HG02943 (cell line): ENCODE measurements around the gene CDCP2.

Experiments used
- ATAC-seq: cut with Tn5 transposase; IDR thresholded peaks from one replicate; pipeline ENCODE4 v1.9.1; 2021; ENCODE audit warnings: mild to moderate bottlenecking, low read depth, moderate library complexity; ENCODE audit not compliant: unreplicated experiment

The CDCP2 gene

DNA sequence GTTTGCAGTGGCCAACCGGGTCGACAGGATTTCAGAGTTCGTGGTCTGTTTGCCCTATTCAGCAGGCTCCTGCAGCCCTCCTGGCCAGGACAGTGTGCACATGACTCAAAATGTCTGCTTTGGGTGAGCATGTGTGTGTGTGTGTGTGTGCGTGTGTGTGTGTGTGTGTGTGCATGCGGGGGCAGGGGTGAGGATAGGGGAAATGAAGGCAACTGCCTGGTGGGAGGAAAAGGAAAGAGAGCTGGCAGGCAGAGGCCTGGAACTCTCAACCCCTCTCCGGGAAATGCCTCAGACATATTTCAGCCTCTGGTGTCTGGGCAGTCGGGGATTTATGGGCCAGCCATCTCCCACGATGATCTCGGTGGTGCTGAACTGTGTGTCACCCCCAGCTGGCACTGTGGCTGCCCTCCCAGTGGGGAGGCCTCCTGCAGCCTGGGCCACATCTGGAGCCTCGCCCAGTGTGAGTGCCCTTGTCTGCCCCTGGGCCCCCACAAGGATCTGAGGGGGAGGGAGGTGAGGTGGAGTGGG is 15.2 kb downstream of the CDCP2 start:
- no peak for ATAC-seq

DNA sequence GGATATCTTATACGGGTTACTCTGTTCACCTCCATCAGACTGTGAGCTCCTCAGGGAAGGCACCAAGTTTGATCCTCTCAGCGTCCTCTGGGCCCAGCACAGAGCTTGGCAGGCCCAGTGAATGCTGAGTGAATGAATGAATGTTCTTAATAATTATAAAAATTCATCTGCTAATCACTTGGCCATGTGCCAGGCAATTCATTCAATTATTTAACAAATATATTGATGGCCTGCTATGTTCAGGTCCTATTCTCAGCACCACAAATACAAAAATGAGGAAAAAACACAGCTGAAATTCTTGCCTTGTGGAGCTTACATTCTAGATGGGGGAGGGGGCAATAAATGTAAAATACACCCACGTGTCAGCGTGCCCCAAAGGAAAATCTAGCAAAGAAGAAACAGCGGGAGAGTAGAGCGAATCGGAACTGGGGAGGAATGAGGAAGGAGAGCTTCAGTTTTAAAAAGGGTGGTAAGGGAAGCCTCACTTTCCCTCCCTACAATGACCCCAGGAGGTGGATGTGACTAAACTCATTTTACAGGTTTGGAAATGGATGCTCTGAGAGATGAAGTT is 15.8 kb downstream of the CDCP2 start:
- no peak for ATAC-seq

DNA sequence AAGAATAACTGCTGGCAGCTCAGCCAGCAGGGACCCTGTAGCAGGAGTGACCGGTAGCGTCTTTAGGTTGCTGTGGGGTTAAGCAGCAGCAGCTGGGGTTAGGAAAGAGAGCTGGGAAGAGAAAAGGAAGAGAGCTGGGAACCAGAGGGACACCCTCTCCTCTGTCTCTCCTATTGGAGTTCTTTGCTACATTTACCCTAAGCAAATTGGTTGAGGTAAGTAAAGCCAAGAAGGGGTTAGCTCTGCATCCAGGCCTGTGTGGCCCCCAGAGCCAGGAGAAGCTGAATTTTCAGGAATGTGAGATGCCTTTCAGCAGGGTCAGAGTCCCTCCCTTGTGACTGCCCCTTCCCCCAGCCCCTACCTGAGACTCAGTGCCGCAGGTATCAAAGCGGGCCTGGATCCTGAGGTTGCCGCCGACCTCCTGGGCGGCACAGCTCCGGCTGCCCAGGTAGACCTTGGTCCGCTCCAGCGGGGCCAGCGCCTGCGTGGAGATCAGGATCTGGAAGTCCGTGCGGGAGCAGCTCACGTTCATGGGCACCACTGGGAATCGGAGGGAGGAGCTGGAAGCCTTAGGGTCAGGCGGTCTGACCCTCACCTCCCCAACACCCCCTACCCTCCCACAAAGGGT is 16.4 kb downstream of the CDCP2 start:
- no peak for ATAC-seq

DNA sequence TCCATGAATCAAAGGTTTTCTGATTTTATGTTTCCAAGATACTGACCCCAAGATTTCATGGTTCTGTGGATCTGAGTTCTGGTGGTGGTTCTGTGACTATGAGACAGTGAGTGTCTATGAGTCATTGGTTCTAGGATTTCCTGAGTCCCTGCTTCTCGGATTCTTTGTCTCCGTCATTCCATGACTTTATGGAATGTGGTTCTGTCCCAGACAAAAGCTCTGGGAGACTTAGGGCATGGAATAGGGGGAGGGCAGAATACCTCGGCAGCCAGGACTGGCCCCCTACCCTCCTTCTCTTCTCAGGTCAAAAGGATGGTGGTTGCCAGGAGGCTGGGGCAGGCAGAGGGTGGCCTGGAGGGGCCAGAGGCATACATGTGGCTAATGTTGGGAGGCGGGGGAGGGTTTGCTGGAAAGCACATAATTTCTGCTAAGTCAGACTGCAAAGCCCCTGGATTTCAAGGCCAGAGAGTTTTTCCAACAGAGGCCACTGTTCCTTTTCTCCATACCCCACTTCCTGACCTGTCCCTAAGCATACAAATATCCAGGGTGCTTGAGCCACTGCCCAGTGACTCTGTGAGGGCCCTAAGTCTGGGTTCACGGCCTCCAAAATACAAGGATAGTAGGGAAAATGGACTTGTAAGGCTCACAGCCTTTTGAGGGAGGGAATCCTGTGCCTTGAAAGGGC is 17.2 kb downstream of the CDCP2 start:
- no peak for ATAC-seq

DNA sequence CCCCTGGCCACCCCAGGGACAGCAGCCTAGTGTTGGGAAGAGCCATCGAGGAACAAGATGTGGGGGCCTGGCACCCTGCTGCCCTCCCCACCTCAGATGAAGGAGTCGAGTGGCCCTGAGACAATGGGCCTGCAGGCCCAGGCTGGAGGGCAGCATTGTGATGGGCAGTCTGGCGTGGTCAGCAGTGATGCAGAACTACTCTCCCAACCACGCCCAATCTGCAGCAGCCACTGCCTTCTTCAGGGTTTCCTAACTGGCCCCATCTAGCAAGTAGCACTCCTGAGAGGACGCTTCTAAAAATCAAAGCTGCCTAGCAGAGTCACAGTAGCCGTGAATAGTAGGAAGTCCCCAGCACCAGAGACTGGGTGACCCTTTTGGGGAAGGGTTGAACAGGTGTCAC is 18.5 kb downstream of the CDCP2 start:
- no peak for ATAC-seq

DNA sequence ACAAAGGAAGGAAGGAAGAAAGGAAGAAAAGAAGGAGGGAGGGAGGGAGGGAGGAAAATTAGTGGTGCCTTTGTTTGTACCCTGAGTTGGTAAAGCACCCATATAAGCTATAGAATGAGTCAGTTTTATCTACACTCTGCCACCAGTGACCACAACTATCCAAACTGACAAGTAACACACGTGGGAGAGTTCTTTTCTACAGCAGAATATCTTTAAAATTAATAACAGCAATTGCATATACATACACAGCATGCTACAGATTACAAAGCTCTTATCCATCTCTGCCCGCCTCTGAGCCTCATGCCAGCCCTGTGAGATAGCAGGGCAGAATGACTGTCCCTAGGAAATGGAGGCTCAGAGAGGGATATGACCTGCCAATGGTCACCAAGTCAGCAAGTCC is 20.3 kb downstream of the CDCP2 start:
- no peak for ATAC-seq

DNA sequence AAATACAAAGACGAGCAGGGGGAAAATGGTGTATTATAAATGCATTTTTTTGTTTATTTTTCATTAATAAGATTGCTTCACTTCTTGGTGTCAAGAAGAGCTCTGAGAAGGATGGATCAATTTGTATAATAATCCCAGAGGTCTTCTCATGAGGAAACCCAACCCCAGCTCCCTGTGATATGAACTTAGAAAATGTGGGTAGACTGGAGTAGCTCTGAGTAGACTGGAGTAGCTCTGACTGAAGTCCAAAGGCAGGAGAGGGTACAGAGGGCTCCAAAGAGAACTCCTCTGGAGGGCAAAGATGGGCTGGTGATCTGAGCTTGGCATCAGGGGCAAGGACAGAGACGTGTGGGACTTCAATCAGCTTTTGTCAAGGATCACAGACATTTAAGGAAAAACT is 21.4 kb downstream of the CDCP2 start:
- ATAC-seq, result no peak

DNA sequence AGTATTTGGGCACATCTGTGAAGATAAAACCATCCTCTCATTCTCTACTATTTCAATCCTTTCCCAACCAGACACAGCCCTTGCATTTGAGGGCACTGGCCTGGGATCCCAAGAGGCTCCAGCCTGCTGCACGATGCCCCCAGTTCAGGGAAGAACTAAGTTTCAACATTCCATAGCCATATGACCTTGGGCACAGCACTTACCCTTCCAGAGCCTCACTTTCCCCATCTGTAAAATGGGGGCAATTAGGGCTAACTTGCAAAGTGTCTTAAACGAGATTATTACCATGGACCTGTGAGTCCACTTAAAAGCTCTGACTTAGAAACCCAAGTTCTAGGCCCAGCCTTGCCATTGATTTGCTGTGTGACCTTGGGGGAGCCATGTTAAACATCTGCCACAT is 22.9 kb downstream of the CDCP2 start:
- no peak for ATAC-seq

DNA sequence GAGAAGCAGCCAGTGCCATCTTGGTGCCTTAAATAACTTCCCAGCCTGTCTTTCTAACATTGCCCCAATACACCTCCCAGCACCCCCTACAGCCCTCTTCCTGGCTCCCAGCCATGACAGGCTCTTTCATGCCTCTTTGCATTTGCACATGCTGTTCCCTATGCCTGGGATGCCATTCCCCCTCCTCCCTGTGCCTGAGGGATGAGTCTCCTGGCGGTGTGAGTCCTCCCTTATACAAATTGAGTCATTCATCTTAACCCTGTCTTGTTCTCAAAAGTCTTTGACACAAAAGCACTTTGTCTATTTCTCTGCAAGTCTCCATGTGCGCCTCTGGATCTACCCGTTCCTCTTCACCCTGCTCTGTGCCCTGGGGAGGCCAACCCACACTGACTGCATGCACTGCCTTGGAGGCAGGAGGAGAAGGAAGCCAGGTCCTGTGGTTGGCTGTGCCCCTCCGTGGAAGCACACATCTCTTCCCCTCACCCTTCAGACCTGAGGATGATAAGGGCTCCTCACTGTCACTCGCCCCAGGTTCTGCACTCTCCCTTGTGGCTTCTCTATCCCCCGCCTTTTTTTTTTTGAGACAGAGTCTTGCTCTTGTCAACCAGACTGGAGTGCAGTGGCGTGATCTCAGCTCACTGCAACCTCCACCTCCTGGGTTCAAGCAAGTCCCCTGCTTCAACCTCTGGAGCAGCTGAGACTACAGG is 25.1 kb downstream of the CDCP2 start:
- no peak for ATAC-seq

DNA sequence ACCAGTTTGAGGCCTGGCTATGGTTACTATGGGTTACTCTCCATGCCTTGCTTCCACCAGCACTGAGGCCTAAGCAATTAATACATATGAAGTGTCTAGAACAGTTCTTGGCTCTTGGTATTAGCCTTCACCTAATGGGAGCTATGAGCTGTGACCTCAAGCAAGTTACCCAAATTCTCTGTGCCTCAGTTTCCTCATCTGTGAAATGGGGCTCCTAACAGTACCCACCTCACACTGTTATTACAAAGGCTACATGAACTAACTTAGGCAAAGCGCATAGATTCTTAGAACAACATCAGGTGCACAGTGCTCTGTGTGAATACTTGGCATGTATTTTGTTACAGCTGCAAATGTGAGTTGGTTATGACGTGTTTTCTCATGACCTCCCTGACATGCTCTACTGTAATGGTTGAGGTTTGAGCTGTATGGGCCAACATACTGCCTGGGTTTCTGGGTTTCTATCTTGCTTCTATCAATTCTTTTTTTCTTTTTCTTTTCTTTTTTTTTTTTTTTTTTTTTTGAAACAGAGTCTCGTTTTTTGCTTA is 26.5 kb downstream of the CDCP2 start:
- ATAC-seq, result no peak

DNA sequence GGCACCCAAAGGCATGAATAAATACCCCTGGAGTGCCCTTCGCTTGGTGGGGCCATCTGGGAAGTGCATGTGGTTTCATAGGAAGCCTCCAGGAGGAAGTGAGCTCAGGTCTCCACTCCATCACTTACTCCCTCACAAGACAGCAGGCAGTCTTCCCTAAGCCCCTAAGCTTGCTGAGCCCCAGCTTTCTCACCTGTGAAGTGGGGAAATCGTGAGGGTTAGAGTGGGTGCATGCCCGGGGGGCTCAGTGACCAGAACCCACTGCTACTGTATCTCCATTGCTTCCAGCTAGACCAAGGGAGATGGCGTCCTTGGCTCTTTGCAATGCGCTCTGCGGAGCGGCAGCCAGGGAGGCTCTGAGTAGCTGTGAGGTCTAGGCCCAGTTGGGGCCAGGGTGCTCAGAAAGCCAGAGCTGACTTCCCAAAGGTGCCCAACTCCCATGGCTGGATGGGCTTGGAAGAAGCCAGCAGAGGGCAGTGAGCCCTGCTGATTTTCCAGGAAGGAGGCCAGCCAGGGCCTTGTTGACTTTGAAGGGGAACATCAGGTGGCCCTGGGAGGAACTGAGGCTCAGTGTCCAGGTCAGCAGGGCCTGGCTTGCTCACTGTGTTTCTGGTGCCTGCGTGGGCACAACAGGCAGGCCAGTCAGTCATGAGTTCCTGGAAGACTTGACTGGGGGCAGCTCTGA is 27.3 kb downstream of the CDCP2 start:
- no peak for ATAC-seq

DNA sequence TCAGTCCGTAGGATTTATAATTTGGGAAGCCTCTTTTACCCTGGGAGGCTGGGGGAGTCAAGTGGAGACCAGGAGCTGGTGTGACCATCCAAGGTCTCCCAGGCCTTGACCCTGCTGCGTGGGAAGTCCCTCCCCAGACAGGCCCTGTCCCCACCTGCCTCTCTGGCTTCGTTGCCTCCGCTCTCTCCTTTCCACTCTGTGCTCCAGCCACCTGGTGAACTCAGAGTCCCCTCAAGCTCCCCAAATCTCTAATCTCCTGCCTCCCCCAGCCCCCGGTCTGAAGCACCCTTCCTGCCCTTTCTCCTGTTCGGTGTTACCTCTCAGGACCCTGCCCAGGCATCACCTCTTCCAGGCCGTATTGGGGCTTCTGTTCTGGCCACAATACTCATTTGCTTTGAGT is 27.9 kb downstream of the CDCP2 start:
- ATAC-seq, result no peak

DNA sequence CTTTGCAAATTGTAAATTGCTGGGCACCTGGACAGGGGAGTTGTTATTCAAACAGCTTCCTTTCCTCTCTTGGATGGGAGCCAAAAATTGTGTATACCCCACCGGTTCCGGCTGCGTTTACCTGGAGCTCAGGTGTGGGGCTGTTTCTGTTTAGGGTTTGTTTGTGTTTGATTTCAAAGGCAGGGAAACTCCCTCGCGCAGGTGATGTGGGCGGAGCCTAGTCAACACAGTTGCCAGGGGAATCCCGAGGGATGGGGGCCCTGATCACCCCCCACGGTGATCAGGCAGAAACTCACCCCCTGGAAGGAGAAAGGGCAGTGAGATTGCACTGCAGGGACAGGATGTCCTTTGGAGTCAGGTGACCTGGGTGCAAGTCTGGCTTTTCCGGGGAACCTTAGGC is 28.3 kb downstream of the CDCP2 start:
- no peak for ATAC-seq

DNA sequence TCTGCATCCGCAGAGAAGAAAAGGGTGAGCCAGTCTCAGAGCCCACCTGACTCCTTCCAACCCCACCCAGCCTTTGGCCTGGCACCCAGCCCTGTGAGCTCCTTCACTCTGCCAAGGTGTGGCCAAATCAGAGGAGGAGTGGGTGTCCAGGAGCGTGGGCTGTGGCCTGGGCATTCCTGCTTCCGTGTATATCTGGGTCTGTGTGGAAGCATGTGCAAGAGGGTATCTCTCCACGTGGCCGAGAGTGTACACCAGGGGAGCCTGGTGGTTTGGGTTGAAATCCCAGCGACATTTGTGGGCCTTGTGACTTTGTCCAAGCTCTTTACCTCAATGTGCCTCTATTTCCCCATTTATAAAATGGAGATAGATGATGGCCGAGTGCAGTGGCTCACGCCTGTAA is 29.8 kb downstream of the CDCP2 start:
- ATAC-seq, result no peak

DNA sequence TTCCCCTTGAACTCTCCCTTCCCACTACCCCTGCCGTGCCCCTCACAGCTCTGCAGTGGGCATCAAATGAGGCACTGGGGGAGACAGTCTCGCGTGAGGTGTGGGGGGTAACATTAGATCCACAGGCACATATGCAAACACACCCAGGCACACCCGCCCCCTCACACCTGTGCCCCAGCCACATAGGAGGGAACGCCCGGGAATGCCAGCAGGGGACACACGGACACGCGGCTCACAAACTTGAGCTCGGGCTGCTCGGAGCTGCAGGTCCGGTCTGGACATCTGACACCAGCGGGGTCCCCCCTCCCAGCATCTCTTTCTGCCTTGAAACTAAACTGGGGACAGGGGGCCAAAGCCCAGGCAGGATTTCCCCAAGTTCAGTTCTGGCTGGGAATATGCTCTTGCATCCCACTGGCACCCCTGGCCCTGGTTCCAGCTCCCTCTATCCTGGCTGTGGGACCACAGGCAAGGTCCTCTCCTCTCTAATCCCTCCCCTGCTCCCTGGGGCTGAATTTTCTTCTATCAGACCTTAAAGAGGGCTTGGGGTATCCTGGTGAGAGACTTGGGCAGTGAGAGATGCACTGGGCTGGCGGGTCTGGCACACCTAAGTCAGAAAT is 30.6 kb downstream of the CDCP2 start:
- ATAC-seq, result no peak

DNA sequence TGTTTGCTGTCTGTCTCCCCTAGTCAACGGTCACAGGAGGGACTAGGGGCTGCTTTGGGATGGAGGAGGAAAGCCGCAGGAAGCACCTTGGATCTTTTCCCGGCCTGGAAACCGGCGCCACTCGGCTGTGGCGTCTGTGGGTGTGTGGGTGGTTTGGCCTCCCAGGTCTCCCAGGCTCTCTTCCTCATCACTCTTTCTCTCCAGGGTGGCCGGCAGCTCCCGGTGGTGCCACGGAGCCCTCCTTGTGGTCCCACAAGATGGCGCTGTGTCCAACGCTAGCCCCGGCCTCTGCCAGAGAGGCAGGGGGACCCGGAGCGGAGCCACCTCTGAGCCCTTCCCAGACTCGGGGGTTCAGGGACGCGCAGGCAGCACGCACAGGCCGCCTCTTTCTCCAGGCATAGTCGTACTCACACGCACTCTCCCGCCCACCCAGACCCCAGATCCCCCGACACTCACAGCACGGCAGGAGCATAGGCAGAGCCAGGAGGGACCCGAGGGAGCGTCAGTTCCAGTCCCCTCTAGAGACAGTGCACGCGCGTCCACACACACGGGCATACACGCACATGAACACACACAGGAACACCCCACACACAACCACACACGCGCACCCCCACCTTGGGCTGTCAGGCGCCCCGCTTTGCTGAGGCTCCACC is 31.2 kb downstream of the CDCP2 start:
- no peak for ATAC-seq

DNA sequence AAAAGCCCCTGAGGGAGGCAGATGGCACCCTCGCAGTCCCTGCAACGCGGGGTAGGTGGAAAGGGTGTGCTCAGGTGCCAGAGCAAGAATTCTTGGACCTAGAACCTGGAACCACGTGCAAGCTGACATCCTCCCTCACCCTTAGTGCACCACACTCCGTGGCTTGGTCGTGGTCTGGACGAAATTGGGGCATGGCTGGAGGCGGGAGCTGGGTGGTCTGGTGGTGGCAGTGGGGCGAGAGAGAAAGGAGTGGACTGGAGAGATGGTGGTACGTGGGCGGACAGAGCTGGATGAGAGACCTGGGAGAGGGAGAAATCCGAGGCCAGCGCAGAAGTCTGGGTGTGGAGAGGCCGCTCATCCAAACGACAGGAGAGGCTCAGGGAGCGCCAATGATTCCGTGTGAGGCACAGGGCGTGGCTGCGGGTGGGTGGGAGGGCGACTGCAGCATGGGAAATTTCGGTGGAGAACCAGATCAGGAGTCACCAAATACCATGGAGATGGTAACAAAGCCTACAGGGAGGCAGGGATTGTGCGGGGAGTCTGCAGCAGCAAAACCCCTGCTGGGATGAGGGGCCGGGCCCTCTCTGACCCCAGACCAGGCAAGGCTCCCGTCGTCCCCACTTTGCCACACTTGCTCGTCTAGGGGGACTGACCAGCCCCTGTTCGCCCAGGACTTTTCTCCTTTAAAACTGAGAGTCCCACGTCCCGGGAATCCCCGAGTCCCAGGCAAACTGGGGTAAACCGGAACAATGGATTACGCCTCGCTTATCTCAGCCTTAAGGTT is 31.9 kb downstream of the CDCP2 start:
- ATAC-seq, result no peak

DNA sequence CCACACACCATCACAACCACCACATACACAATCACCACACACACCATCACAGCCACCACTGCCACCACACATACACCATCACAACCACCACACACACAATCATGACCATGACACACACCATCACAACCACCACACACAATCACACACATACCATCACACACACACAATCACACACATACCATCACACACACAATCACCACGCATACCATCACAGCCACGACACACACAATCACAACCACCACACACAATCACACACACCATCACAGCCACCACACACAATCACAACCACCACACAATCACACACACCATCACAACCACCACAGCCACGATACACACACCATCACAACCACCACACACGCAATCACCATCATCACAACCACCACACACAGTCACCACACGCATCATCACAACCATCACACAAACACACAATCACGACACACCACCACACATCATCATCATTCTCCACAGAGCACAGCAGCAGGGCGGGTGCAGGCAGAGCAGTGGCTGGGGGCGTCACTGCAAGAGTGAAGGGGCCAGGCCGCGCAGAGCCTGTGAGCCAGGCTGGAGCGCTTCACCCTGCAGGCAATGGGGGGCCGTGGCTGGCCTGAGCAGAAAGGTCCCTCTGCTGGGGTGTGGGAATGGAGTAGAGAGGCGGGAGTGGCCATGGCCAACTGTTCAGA is 32.6 kb downstream of the CDCP2 start:
- ATAC-seq, result no peak
